IMR-90 (cell line): ENCODE results near the gene FLT3LG. TPM values are rescaled to one million over a fixed set of nuclear protein-coding genes. Genes with fewer than 3 reads are reported as not detected.

ENCODE experiments used
- ATAC-seq: fragments of 200-7000 bp; cut with Tn5 transposase; 2 replicates; pipeline ENCODE4 v1.9.1; 2020; ENCODE audit warnings: low read depth, mild to moderate bottlenecking, moderate library complexity
- BruUV-seq: library from RNA; stranded (reverse); fragments of 400-500 nt; replicated peaks from 2 replicates; lab custom pipeline; 2021; lab: Mats Ljungman, UMichigan
- CTCF ChIA-PET: fragments of 300-600 bp; formaldehyde crosslinking; extraction: SDS; loops from one replicate; lab custom pipeline; 2021; ENCODE audit warnings: antibody characterized with exemption; lab: Yijun Ruan, JAX
- POLR2A ChIA-PET: fragments of 300-600 bp; sonication (Branson Sonifier 250); formaldehyde crosslinking; loops from one replicate; lab custom pipeline; 2022; ENCODE audit warnings: antibody characterized with exemption; ENCODE audit not compliant: unreplicated experiment; lab: Charles Lee
- DNase-seq: peaks from one replicate; pipeline ENCODE4 v3.0.0; 2013
- H2AFZ ChIP-seq: replicated peaks from 2 replicates; pipeline ENCODE3; 2013; ENCODE audit warnings: low read length, mild to moderate bottlenecking; ENCODE audit not compliant: poor library complexity
- H2AK5ac ChIP-seq: 2 replicates; pipeline ENCODE4 v1.6.1; 2013; ENCODE audit warnings: low read depth, low read length, inconsistent platforms
- H2AK9ac ChIP-seq: replicated peaks from 2 replicates; pipeline ENCODE3; 2013; ENCODE audit warnings: mild to moderate bottlenecking, low read depth, low read length, moderate library complexity; ENCODE audit not compliant: poor library complexity
- H2BK120ac ChIP-seq: 2 replicates; pipeline ENCODE4 v1.6.1; 2013; ENCODE audit warnings: low read depth, low read length, inconsistent platforms
- H2BK15ac ChIP-seq: 3 replicates; pipeline ENCODE4 v1.6.1; 2013; ENCODE audit warnings: low read depth, low read length, inconsistent platforms
- H2BK20ac ChIP-seq: 2 replicates; pipeline ENCODE4 v1.6.1; 2013; ENCODE audit warnings: low read depth, mild to moderate bottlenecking, inconsistent platforms, low read length, moderate library complexity
- H2BK5ac ChIP-seq: 2 replicates; pipeline ENCODE4 v1.6.1; 2013; ENCODE audit warnings: mild to moderate bottlenecking, low read depth, low read length, inconsistent platforms; ENCODE audit not compliant: poor library complexity, severe bottlenecking
- H3K14ac ChIP-seq: replicated peaks from 2 replicates; pipeline ENCODE4 v1.6.1; 2013; ENCODE audit warnings: low read depth, low read length, inconsistent platforms
- H3K18ac ChIP-seq: 2 replicates; pipeline ENCODE4 v1.6.1; 2013; ENCODE audit warnings: low read depth, low read length, control low read depth
- H3K23ac ChIP-seq: 2 replicates; pipeline ENCODE4 v1.6.1; 2013; ENCODE audit warnings: low read depth, low read length, inconsistent platforms
- H3K27ac ChIP-seq: 2 replicates; pipeline ENCODE4 v1.5.1; 2013; ENCODE audit warnings: mild to moderate bottlenecking, control low read depth, low read length; ENCODE audit not compliant: insufficient read depth
- H3K27me3 ChIP-seq: 2 replicates; pipeline ENCODE4 v1.6.1; 2013; ENCODE audit warnings: low read length; ENCODE audit not compliant: control insufficient read depth, insufficient read depth
- H3K36me3 ChIP-seq: 2 replicates; pipeline ENCODE4 v1.6.1; 2013; ENCODE audit warnings: low read length, mixed read lengths; ENCODE audit not compliant: control insufficient read depth, insufficient read depth
- H3K4ac ChIP-seq: 2 replicates; pipeline ENCODE4 v1.6.1; 2013; ENCODE audit warnings: low read depth, low read length, inconsistent platforms
- H3K4me1 ChIP-seq: 2 replicates; pipeline ENCODE4 v1.6.1; 2013; ENCODE audit warnings: low read length, mixed read lengths; ENCODE audit not compliant: control insufficient read depth, insufficient read depth
- H3K4me2 ChIP-seq: 2 replicates; pipeline ENCODE4 v1.6.1; 2013; ENCODE audit warnings: low read depth, mild to moderate bottlenecking, control low read depth, low read length, moderate library complexity
- H3K4me3 ChIP-seq: 2 replicates; pipeline ENCODE4 v1.5.1; 2013; ENCODE audit warnings: low read depth, mild to moderate bottlenecking, control low read depth, low read length, moderate library complexity; ENCODE audit not compliant: insufficient read depth
- H3K56ac ChIP-seq: 2 replicates; pipeline ENCODE4 v1.6.1; 2013; ENCODE audit warnings: low read length, inconsistent platforms; ENCODE audit not compliant: insufficient read depth; ENCODE audit errors: extremely low read depth
- H3K79me1 ChIP-seq, 2 experiments: 2 replicates each; pipeline ENCODE4 v1.6.1; 2013; ENCODE audit warnings: low read length in 2 of 2, inconsistent platforms in 1 of 2, low read depth in 1 of 2
- H3K9ac ChIP-seq: 2 replicates; pipeline ENCODE4 v1.6.1; 2013; ENCODE audit warnings: low read depth, low read length, control low read depth
- H3K9me1 ChIP-seq: 2 replicates; pipeline ENCODE4 v1.6.1; 2013; ENCODE audit warnings: low read length, inconsistent platforms; ENCODE audit not compliant: insufficient read depth
- H3K9me3 ChIP-seq: 2 replicates; pipeline ENCODE4 v1.6.1; 2013; ENCODE audit warnings: low read length; ENCODE audit not compliant: control insufficient read depth, insufficient read depth
- H4K20me1 ChIP-seq: 2 replicates; pipeline ENCODE4 v1.6.1; 2013; ENCODE audit warnings: low read length, inconsistent platforms; ENCODE audit not compliant: insufficient read depth
- H4K5ac ChIP-seq: 2 replicates; pipeline ENCODE4 v1.6.1; 2013; ENCODE audit warnings: mild to moderate bottlenecking, low read depth, low read length, control low read depth
- H4K8ac ChIP-seq, 2 experiments: 2 replicates each; pipeline ENCODE4 v1.6.1; 2013; ENCODE audit warnings: low read depth in 2 of 2, low read length in 2 of 2, control low read depth in 1 of 2, inconsistent platforms in 1 of 2
- H4K91ac ChIP-seq: 2 replicates; pipeline ENCODE4 v1.6.1; 2013; ENCODE audit warnings: low read depth, low read length, inconsistent platforms; ENCODE audit not compliant: insufficient read depth
- MAZ ChIP-seq: IDR thresholded peaks from 2 replicates; pipeline ENCODE4 v1.6.1; 2012; ENCODE audit warnings: low read depth, mild to moderate bottlenecking, low read length, improper control_type of control experiment, moderate library complexity, borderline replicate concordance
- NFE2L2 ChIP-seq: fragments of 150-350 bp; IDR thresholded peaks from 2 replicates; pipeline ENCODE4 v1.6.1; 2016; ENCODE audit warnings: low read depth, mild to moderate bottlenecking, low read length
- RAD21 ChIP-seq: IDR thresholded peaks from 2 replicates; pipeline ENCODE4 v1.6.1; 2012; ENCODE audit warnings: low read length, improper control_type of control experiment
- WGBS, 2 experiments: methylation state at CpG; one replicate each; pipeline versions ENCODE4 v1.1.5 to v1.1.7; 2013; ENCODE audit warnings: missing lambda C conversion rate in 2 of 2; ENCODE audit not compliant: insufficient read length in 1 of 2; ENCODE audit errors: extremely low coverage in 2 of 2; 5-methylcytosine and 5-hydroxymethylcytosine counted together
- dilution Hi-C: fragments of 300-500 bp; cut with HindIII; formaldehyde crosslinking; loops from one replicate; pipeline ENCODE4 v1.14.3; 2018; ENCODE audit warnings: low sequenced_read_pairs; ENCODE audit not compliant: unreplicated experiment
- in situ Hi-C: fragments of 300-500 bp; cut with MboI; formaldehyde crosslinking; loops from 3 replicates; pipeline ENCODE4 v1.14.3; 2019; ENCODE audit warnings: low sequenced_read_pairs, inconsistent platforms, mixed read lengths
- intact Hi-C: fragments of 100-400 bp; cut with micrococcal nuclease; formaldehyde crosslinking; loops from 2 replicates; pipeline ENCODE4 v1.10.0; 2022
- polyA plus RNA-seq, 3 experiments: library from polyadenylated mRNA; depleted of rRNA; stranded (reverse); fragments of >200 nt; gene quantifications; 2 replicates each; pipeline ENCODE4 v1.2.3, GENCODE V29; 2012; ENCODE audit warnings: low replicate concordance in 1 of 3
- total RNA-seq: library from RNA; depleted of rRNA; stranded (reverse); fragments of >200 nt; gene quantifications from 2 replicates; pipeline ENCODE4 v1.2.3, GENCODE V29; 2012
- TF ChIP-seq, protein P1 (sequence below): fragments of 150-350 bp; IDR thresholded peaks from 2 replicates; pipeline ENCODE4 v1.6.1; 2017; ENCODE audit warnings: mild to moderate bottlenecking, antibody characterized with exemption, low read length, low read depth

FLT3LG gene
- total and polyA plus RNA-seq, 2 of the 4 experiments (the other 2 are of a cell fraction) = 0.90 to 8.3 TPM

DNA sequence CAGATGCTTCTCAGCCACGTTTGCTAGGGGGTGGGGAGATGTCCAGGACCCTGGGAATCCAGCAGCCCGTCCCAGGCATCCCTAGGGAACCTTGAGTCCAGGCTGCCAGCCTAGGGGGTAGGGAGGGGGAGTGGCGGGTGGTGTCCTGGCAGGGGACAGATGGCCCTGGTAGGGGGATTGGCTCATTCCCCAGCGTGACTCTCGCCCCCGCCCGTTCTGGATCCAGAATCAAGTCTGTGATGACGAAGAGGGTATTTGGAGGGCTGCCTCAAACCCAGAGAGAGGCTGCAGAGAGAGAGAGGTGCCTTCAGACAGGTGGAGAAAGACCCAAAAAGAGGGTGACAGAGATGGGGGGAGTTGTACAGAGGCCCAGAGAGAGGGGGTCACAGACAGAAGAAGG, 36.8 kb upstream of the FLT3LG start:
- Histone ChIP-seq H2AK5ac (no peak overlapping the region), H3K36me3 (no peaks in the 10 kb centered on the region), H3K27me3 (peaks cover 96% of the 10 kb centered on the region), H2BK120ac (no peak overlapping the region), H3K9me3 (peaks cover 11% of the 10 kb centered on the region), H3K14ac (no peak overlapping the region), H2BK20ac (no peak overlapping the region), H4K91ac (no peak overlapping the region), H4K8ac (no peak overlapping the region), H2AK9ac (no peak overlapping the region), H2AFZ (no peak overlapping the region), H3K4me3 (no peak overlapping the region), H3K79me1 (no peaks in the 10 kb centered on the region), H2BK5ac (no peak overlapping the region), H4K20me1 (no peaks in the 10 kb centered on the region), H2BK15ac (no peak overlapping the region), H3K4me1 (no peaks in the 10 kb centered on the region), H3K23ac (no peak overlapping the region), H3K9me1 (no peaks in the 10 kb centered on the region), H3K56ac (no peak overlapping the region), H3K9ac (no peak overlapping the region), H4K5ac (no peak overlapping the region), H3K4ac (no peak overlapping the region), H3K18ac (no peak overlapping the region), H3K4me2 (no peak overlapping the region), H3K27ac (no peak overlapping the region)
- in situ Hi-C loops (loop anchor here (10.0 kb wide), 1 partner anchor 172 kb away; no protein-coding TSS in a partner anchor), dilution Hi-C loops (no loop called here), intact Hi-C loops (no loop called here)
- CTCF ChIA-PET = no interaction called here
- TF ChIP-seq MAZ (no peak), RAD21 (no peak), NFE2L2 (no peak)
- TF ChIP-seq, protein P1, sequence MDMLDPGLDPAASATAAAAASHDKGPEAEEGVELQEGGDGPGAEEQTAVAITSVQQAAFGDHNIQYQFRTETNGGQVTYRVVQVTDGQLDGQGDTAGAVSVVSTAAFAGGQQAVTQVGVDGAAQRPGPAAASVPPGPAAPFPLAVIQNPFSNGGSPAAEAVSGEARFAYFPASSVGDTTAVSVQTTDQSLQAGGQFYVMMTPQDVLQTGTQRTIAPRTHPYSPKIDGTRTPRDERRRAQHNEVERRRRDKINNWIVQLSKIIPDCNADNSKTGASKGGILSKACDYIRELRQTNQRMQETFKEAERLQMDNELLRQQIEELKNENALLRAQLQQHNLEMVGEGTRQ = no peak
- DNase-seq = no peak
- POLR2A ChIA-PET = no interaction called here
- BruUV-seq = no TSS peak
- ATAC-seq = no peak
- WGBS, 2 experiments = no CpG with 5 or more reads among the region's 8 CpGs
